ENCODE results near the gene C1QTNF8. TPM values are rescaled to one million over a fixed set of nuclear protein-coding genes. Genes with fewer than 3 reads are reported as not detected.

The C1QTNF8 gene
- total RNA-seq, 3 donors from 2014 or later (not counting 1 experiment from before 2014, with no cell fraction given), result not detected

DNA sequence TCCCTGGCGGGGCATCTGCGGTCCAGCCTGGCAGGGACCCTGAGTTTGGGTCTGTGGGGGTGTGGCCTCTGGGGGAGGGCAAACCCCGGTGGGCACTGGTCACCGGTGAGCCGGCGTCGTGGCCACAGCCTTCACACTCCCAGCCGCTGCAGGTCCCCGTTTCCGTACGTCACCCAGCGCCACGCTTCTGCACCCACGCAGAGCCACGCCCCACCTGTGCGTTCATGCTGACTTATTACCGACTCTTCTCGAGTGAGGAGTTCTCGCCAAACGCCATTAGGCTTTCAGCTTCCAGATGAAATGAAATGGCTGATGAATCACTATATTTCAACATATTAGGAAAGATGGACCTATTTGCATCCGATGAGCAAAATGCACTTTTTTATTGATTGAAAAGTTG, 32.3 kb downstream of the C1QTNF8 start:
- intact Hi-C loops (cut with micrococcal nuclease), result no loop called here
- peaks cover 6% of the 10 kb centered on the region for H3K9me3 ChIP-seq (ENCODE audit: control insufficient read depth, insufficient read depth, low read length)
- TF ChIP-seq, protein P1, sequence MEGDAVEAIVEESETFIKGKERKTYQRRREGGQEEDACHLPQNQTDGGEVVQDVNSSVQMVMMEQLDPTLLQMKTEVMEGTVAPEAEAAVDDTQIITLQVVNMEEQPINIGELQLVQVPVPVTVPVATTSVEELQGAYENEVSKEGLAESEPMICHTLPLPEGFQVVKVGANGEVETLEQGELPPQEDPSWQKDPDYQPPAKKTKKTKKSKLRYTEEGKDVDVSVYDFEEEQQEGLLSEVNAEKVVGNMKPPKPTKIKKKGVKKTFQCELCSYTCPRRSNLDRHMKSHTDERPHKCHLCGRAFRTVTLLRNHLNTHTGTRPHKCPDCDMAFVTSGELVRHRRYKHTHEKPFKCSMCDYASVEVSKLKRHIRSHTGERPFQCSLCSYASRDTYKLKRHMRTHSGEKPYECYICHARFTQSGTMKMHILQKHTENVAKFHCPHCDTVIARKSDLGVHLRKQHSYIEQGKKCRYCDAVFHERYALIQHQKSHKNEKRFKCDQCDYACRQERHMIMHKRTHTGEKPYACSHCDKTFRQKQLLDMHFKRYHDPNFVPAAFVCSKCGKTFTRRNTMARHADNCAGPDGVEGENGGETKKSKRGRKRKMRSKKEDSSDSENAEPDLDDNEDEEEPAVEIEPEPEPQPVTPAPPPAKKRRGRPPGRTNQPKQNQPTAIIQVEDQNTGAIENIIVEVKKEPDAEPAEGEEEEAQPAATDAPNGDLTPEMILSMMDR (IDR thresholded peaks at IDR 0.05), result no peak
- H3K27ac ChIP-seq (ENCODE audit: low read length), result no peak overlapping the region
- DNase-seq (no peak), ATAC-seq (no peak)
- no peaks in the 10 kb centered on the region for H3K27me3 ChIP-seq (ENCODE audit: control insufficient read depth, insufficient read depth, low read length)
- Mint-ChIP-seq H3K9me3 (peaks cover 0 to 3% of the 10 kb centered on the region in 2 donors), H3K36me3 (no peaks in the 10 kb centered on the region), H3K27ac (no peak overlapping the region), H3K4me1 (peaks cover 0 to 6% of the 10 kb centered on the region in 2 donors), H3K4me3 (no peak overlapping the region), H3K27me3 (ENCODE audit: low read depth in 2 of 2) (peaks cover 0 to 12% of the 10 kb centered on the region in 2 donors)
- no peaks in the 10 kb centered on the region for H3K36me3 ChIP-seq (ENCODE audit: control insufficient read depth, insufficient read depth, low read length)
- H3K4me1 ChIP-seq (ENCODE audit: control insufficient read depth, insufficient read depth, low read length), result no peaks in the 10 kb centered on the region
- 77% methylated on average over 20 of the region's 21 CpGs for WGBS (ENCODE audit: insufficient coverage)
- no peak overlapping the region for H3K4me3 ChIP-seq (ENCODE audit: low read length)

DNA sequence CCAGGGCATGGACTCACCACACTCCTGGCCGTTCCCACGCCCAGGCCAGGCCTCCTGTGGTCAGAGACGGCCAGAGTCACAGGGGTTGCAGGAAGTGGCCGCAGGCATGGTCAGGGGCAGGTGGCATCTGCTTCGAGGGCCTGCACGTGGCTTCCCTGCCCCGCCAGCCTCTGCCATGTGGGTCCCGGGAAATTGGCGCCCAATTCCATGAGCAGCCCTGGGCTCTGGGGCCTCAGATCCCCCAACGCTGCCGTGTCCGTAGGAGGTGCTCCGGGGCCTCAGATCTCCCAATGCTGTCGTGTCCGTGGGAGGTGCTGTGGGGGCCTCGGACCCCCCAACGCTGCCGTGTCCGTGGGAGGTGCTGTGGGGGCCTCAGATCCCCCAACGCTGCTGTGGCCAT, 33.1 kb downstream of the C1QTNF8 start:
- H3K27me3 ChIP-seq (ENCODE audit: control insufficient read depth, insufficient read depth, low read length), result peaks cover 2% of the 10 kb centered on the region
- peaks cover 0 to 12% of the 10 kb centered on the region in 2 donors for H3K27me3 Mint-ChIP-seq (ENCODE audit: low read depth in 2 of 2)
- intact Hi-C loops (cut with micrococcal nuclease), result no loop called here
- DNase-seq, result no peak
- no peak for ATAC-seq
- H3K9me3 ChIP-seq (ENCODE audit: control insufficient read depth, insufficient read depth, low read length), result peaks cover 6% of the 10 kb centered on the region
- peaks cover 0 to 3% of the 10 kb centered on the region in 2 donors for H3K9me3 Mint-ChIP-seq
- no peak overlapping the region for H3K27ac Mint-ChIP-seq
- H3K4me1 ChIP-seq (ENCODE audit: control insufficient read depth, insufficient read depth, low read length), result no peaks in the 10 kb centered on the region
- H3K27ac ChIP-seq (ENCODE audit: low read length), result no peak overlapping the region
- no peak overlapping the region for H3K4me3 ChIP-seq (ENCODE audit: low read length)
- peaks cover 0 to 6% of the 10 kb centered on the region in 2 donors for H3K4me1 Mint-ChIP-seq
- H3K4me3 Mint-ChIP-seq, result no peak overlapping the region
- 76% methylated on average over 20 of the region's 20 CpGs for WGBS (ENCODE audit: insufficient coverage)
- TF ChIP-seq, protein P1 (IDR thresholded peaks at IDR 0.05), result no peak
- no peaks in the 10 kb centered on the region for H3K36me3 ChIP-seq (ENCODE audit: control insufficient read depth, insufficient read depth, low read length)
- H3K36me3 Mint-ChIP-seq, result no peaks in the 10 kb centered on the region

DNA sequence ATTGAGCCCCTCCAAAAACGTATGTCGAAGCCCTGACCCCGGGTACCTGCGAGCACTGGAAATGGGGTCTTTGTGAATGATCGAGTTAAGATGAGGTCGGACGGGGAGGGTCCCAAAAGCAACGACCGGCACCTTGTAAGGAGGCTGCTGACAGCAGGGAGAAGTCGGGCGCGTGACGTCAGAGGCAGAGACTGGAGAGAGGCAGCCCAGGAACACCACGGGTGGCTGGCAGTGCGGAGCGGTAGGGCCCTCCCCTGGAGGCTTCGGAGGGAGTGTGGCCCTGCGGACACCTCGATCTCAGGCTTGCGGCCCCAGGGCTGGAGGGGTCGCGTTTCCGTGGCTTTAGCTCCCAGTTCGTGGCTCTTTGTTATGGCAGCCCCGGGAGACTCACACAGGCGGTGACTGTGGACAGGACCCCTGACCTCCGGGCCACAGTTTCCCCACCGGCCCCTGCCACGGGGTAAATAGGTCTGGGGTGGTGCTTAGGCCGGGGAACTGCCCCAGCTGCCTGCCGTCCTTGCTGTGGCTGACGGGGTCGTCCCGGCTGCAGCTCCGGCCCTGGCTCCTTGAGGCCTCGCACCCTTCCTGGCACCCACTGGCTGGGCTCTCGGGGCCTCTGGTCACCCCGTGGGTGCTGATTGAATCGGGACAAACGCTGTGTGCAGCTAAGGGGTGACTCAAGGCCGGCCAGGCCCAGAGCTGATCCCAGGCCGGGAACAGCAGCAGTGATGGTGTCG, 34.1 kb downstream of the C1QTNF8 start:
- Mint-ChIP-seq H3K27me3 (ENCODE audit: low read depth in 2 of 2) (peaks cover 0 to 12% of the 10 kb centered on the region in 2 donors), H3K27ac (no peak overlapping the region), H3K36me3 (no peaks in the 10 kb centered on the region), H3K4me1 (no peaks in the 10 kb centered on the region), H3K9me3 (peaks cover 0 to 3% of the 10 kb centered on the region in 2 donors), H3K4me3 (no peak overlapping the region)
- intact Hi-C loops (cut with micrococcal nuclease), result no loop called here
- Histone ChIP-seq H3K36me3 (ENCODE audit: control insufficient read depth, insufficient read depth, low read length) (no peaks in the 10 kb centered on the region), H3K27me3 (ENCODE audit: control insufficient read depth, insufficient read depth, low read length) (peaks cover 2% of the 10 kb centered on the region), H3K4me3 (ENCODE audit: low read length) (no peak overlapping the region), H3K9me3 (ENCODE audit: control insufficient read depth, insufficient read depth, low read length) (peaks cover 6% of the 10 kb centered on the region), H3K4me1 (ENCODE audit: control insufficient read depth, insufficient read depth, low read length) (no peaks in the 10 kb centered on the region), H3K27ac (ENCODE audit: low read length) (no peak overlapping the region)
- WGBS (ENCODE audit: insufficient coverage), result 89% methylated on average over 43 of the region's 43 CpGs
- TF ChIP-seq, protein P1 (IDR thresholded peaks at IDR 0.05), result no peak
- ATAC-seq, result no peak
- no peak for DNase-seq

Data from natural killer cell (primary cell).